GM18907 (cell line): ENCODE measurements around the gene DNAJC16.

Experiments used
- ATAC-seq: cut with Tn5 transposase; IDR thresholded peaks from one replicate; pipeline ENCODE4 v1.9.1; 2021; ENCODE audit warnings: mild to moderate bottlenecking, moderate library complexity; ENCODE audit not compliant: unreplicated experiment

DNAJC16 gene

GRCh38 chr1:15531682-15532081 is 5.0 kb downstream of the DNAJC16 start:
- no peak for ATAC-seq

GRCh38 chr1:15538771-15539170 is 12.1 kb downstream of the DNAJC16 start:
- no peak for ATAC-seq

DNA sequence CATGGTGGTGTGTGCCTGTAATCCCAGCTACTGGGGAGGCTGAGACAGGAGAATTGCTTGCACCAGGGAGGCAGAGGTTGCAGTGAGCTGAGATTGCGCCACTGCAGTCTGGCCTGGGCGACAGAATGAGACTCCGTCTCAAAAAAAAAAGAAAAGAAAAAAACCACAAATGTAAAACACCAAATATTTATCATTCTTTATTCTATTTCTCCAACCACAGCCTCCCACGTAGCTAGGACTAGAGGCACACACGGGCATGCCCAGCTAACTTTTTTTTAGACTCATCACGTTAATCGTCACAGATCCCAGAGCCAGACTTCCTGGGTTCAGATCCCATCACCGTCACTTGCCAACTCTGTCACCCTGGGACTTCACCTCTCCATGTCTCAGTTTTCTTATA is 13.5 kb downstream of the DNAJC16 start:
- no peak for ATAC-seq

DNA sequence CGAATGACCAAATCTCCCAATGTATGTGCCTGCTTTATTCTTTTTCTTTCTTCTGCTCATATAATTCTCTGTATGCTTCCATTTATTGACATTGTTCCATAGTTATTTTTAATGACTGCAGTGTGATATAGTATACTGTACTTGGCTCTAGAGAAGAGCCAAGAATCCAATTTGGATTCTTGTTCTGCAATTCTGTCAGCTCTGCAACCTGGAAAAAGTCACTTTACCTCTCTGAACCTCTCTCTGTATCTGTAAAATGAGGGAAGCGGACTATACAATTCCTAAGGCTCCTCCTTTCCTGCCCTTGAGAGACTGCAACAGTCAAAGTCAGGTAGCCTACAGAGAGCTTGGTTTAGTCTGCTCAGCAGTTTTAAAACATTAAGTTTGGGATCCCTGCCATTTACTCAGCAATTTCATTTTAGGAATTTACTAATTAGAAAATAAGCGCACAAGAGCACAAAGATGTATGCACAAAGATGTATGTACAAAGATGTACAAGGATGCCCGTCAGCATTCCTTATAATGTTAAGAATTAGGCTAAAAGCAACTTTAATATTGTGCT is 14.7 kb downstream of the DNAJC16 start:
- ATAC-seq = no peak

GRCh38 chr1:15542388-15543250 is 16.0 kb downstream of the DNAJC16 start:
- ATAC-seq = no peak

DNA sequence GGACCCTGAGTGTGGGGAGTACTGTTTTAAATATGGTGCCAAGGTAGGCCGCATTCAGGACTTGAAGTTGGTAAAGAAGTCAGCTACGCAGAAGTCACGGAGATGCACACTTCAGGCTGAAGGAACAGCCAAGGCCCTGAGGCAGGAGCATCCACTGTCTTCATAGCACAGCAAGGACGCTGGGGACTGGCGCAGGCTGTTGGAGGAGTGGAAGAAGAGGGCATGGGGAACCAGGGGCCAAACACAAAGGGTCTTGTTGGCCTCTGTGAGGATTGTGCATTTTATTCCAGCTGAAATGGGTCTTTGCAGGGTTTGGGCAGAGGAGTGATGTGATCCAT is 16.6 kb downstream of the DNAJC16 start:
- ATAC-seq = no peak

GRCh38 chr1:15543589-15544568 is 17.2 kb downstream of the DNAJC16 start:
- no peak for ATAC-seq

DNA sequence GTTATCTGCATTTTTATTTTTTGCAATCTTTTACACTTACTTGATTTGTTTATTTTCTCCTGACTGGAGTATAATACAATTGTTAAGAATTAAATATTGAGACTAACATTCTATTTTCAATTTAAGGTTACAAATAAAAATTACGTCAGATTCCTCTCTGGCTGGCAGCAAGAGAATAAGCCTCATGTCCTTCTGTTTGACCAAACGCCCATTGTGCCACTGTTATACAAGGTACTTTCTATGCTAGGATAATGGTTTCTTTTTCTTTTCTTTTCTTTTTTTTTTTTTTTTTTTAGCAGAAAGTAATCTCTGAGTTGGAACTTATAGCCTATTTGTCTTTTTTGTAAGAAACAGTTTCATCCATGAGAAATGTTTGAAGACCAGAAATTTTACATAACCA is 20.0 kb downstream of the DNAJC16 start:
- no peak for ATAC-seq

DNA sequence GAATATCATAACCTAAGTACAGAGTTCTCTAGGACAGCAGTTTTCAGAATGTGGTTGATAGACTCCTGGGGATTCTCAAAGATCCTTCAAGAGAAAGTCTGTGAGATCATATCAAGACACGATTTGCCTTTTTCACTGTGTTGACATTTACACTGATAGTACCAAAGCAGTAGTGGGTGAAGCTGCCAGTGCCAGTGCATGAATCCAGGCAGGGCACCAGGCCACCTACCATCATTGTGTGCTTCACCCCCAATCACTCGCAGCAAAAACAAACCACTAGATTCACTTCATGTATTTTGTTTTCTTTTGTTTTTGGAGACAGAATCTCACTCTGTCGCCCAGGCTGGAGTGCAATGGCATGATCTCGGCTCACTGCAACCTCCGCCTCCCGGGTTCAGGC is 23.9 kb downstream of the DNAJC16 start:
- no peak for ATAC-seq

DNA sequence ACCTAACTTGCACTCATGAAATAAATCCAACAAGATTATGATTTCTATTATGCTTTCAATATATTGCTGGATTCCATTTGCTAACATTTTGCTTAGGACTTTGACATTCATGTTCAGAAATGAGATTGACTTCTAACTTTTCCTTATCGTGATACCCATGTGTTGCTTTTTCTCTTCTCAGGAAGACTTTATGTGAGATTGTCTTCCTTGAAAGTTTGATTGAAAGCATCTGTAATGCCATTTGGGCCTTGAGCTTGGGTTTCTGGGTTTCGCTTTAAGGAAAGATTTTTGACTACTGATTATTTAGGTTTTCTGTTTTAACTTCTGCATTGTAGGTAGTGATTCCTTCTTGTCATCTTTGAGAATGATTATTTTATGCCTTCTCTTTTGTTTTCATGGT is 30.4 kb downstream of the DNAJC16 start:
- ATAC-seq = no peak

GRCh38 chr1:15557594-15557993 is 30.9 kb downstream of the DNAJC16 start:
- no peak for ATAC-seq

DNA sequence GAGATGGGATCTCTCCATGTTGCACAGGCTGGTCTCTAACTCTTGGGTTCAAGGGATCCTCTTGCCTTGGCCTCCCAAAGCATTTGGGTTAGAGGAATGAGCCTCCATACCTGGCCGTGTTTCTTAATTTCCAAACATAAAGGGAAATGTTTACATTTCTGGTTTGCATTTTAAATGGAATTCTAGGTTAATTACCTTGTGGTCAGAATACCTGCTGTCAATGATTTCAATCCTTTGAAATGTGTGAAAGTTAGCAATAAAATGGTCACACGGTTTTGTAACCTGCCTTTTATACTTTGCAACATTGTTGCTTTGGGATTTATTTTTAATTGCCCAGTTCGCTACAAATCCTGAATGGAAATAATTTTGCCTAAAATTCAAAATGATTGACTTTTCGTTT is 31.9 kb downstream of the DNAJC16 start:
- ATAC-seq = no peak

DNA sequence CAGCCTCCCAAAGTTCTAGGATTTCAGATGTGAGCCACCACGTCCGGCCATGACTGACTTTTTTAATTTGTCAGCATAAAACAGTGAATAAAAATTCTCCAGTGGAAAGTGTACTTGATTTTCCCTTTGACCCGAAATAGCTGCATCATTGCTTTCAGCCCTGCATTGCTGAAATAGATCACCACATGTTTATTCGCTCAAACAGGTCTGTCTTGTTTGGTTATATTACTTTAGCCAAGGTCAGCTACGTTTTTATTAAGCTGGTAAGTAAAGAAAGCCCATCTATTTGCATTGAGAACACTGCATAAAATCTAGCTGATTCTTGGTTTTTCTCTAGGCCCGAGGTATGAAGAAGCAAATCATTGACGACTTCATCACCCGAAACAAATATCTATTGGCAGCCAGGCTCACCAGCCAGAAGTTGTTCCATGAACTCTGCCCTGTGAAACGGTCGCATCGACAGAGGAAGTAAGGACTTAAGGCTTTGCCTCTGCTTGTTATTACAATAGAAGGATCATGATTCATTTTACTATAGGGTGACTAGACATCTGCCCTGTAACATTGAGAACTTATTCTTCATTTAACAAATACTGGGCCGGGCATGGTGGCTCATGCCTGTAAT is 32.7 kb downstream of the DNAJC16 start:
- ATAC-seq = no peak

- ATAC-seq = no peak
Observed at GRCh38 chr1:15568387-15569073, 41.9 kb downstream of the DNAJC16 start.

DNA sequence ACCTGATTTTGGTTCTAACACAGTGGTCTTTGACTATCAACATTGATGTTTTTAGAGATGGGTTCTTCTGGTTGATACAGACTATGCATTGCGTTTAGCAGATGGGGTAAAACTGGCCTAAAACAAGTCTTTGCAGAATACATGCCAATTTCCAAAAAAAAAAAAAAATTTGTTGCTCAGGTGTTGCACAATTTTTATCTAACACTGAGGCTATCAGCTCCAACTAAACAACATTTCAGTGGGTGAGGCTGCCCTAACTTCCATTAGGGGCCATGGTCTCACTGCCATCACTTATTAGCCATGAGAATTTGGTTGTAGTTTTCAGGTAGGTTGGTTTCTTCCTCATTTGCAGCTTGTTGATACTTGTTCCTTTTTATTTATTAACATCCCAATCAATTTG is 44.2 kb downstream of the DNAJC16 start:
- no peak for ATAC-seq

GRCh38 chr1:15571266-15571665 is 44.6 kb downstream of the DNAJC16 start:
- no peak for ATAC-seq

DNA sequence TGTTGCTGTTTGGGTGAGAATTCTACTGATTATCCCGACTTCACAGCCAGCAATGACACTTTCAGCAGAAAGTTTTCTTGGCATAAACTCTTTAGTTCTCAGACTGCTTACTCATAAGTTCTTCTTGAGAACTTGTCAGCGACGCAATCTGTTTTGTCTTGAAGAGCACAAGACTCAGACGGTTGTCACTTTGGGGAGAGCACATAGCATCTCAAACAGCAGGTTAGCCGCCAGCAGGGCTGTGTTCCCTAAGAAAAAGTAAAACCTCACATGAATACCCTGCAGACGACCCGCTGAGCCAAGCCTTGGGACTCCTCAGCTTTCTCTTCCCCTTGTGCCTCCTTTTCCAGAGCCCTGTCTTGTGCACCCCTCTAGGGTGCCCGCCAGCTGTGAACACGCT is 46.8 kb downstream of the DNAJC16 start:
- ATAC-seq = no peak

DNA sequence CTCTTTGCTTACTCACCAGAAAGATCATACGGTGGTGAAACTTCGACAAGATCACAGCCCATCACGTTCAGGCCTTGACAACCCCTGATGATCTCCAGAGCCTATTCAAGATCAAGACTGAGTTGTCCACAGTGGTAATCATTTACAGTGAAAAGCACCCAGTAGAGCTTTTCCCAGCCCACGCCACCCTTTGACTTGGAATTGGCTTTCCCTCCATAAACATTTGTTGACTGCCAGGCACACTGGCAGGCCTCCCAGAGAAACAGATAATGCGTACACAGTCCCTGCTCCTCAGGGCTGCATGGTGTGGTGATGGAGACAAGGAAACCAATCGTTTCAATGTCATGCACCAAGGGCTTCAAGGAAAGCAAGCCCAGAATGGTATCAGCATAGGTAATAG is 48.1 kb downstream of the DNAJC16 start:
- ATAC-seq = no peak

DNA sequence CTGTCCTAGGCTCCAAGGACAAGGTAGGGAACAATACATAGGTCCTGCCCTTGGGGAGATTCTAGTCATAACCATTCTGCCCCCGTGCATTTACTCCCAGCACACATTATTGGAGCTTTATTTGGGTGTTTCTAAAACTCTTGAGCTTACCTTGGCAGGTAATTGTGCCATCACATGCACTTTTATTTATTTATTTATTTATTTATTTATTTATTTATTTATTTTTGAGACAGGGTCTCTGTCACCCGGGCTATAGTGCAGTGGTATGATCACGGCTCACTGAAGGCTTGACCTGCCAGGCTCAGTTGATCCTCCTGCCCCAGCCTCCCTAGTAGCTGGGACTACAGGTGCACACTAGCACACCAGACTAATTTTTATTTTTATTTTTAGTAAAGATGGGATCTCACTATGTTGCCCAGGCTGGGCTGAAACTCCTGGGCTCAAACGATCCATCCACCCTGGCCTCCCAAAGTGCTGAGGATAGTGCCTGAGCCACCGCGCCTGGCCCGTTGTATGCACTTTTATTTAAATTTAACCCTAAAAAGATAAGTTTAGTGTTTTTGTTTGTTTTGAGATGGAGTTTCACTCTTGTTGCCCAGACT is 49.0 kb downstream of the DNAJC16 start:
- no peak for ATAC-seq

- ATAC-seq = no peak
Observed at GRCh38 chr1:15577691-15578090, 51.0 kb downstream of the DNAJC16 start.
